Astrocyte (in vitro differentiated cells and primary cell): ENCODE measurements around the gene FOXD1.

Experiments used
- EZH2 ChIP-seq: IDR thresholded peaks from 2 replicates; pipeline ENCODE4 v1.6.1; 2012; ENCODE audit warnings: mild to moderate bottlenecking, low read length, inconsistent platforms; ENCODE audit not compliant: insufficient read depth
- TF ChIP-seq, protein P1 (sequence below): IDR thresholded peaks from 2 replicates; pipeline ENCODE4 v1.5.1; 2011; ENCODE audit warnings: low read depth, mild to moderate bottlenecking, inconsistent platforms, low read length, moderate library complexity; ENCODE audit not compliant: insufficient read depth

DNA sequence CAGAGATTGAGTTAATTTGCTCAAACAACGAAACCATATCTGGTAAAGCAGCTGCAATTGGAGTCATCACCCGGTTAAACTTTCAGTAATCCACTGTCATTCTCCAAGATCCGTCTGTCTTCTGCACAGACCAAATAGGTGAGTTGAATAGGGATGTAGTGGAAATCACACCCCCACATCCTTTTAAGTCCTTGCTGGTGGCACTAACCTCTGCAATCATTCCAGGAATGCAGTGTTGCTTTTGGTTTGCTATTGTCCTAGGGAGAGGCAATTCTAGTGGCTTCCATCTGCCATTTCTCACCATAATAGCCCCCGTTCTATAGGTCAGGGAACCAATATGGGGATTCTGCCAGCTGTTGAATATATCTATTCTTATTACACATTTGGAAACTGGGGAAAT lies 35.1 kb upstream of the FOXD1 start:
- no peak for TF ChIP-seq EZH2
- TF ChIP-seq, protein P1, sequence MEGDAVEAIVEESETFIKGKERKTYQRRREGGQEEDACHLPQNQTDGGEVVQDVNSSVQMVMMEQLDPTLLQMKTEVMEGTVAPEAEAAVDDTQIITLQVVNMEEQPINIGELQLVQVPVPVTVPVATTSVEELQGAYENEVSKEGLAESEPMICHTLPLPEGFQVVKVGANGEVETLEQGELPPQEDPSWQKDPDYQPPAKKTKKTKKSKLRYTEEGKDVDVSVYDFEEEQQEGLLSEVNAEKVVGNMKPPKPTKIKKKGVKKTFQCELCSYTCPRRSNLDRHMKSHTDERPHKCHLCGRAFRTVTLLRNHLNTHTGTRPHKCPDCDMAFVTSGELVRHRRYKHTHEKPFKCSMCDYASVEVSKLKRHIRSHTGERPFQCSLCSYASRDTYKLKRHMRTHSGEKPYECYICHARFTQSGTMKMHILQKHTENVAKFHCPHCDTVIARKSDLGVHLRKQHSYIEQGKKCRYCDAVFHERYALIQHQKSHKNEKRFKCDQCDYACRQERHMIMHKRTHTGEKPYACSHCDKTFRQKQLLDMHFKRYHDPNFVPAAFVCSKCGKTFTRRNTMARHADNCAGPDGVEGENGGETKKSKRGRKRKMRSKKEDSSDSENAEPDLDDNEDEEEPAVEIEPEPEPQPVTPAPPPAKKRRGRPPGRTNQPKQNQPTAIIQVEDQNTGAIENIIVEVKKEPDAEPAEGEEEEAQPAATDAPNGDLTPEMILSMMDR: no peak
